Measurements from ENCODE around the gene UBE2D2. TPM values are rescaled to one million over a fixed set of nuclear protein-coding genes. Genes with fewer than 3 reads are reported as not detected.

Gene UBE2D2
- total and polyA plus RNA-seq, 7 donors = 61.5 to 177 (median 93.0) TPM

DNA sequence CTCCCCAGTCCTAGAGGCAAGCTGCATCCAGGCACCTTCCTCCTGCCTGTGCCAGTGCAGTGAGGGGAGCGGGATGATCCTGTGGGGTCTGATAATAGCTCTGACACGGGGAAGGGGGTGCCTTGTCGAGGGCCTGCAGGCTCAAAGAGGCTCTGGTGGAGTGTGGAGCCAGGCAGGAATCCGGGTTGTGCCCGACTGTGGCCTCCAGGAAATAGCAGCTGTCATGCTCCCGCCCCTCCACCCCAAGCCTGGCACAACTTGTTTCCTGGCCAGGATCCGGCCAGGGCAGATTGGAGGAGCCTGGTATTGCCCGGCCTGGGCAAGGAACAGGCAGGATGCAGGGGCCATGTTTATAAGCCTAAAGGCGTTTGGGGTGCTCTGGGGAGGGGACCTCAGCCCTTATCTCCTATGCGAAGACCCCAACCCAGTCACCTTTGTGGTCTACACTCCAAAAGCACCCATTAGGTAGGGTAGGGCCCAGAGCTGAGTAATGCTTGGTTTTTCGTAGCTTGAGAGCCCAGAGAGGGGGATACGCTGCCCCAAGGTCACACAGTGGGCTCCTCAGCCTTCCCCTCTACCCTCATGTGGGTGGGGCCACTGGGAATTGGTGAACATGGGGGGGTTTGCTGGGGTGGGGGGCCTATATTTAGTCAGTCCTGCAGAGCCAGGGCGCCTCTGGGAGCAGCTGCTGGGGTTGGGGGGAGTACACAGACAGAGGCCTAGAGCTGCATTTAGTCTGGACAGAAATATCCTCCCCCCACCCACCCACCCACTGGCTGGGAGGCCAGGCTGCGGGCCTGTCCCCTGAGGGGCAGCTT is 99.2 kb downstream of the UBE2D2 start:
- H3K27me3 ChIP-seq = no peaks in the 10 kb centered on the region
- intact Hi-C loops (cut with DNase I) = no loop called here
- TF ChIP-seq EP300 (IDR thresholded peaks at IDR 0.05) (peak in 1 of 4 donors; percentile 20), POLR2AphosphoS5 (IDR thresholded peaks at IDR 0.05) (peak; percentile 27 to 73 (median 72)), POLR2A (IDR thresholded peaks at IDR 0.05) (peak in 1 of 2 donors; percentile 27)
- TF ChIP-seq, protein P1, sequence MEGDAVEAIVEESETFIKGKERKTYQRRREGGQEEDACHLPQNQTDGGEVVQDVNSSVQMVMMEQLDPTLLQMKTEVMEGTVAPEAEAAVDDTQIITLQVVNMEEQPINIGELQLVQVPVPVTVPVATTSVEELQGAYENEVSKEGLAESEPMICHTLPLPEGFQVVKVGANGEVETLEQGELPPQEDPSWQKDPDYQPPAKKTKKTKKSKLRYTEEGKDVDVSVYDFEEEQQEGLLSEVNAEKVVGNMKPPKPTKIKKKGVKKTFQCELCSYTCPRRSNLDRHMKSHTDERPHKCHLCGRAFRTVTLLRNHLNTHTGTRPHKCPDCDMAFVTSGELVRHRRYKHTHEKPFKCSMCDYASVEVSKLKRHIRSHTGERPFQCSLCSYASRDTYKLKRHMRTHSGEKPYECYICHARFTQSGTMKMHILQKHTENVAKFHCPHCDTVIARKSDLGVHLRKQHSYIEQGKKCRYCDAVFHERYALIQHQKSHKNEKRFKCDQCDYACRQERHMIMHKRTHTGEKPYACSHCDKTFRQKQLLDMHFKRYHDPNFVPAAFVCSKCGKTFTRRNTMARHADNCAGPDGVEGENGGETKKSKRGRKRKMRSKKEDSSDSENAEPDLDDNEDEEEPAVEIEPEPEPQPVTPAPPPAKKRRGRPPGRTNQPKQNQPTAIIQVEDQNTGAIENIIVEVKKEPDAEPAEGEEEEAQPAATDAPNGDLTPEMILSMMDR (IDR thresholded peaks at IDR 0.05) = no peak
- peak; percentile 92 for DNase-seq
- no peaks in the 10 kb centered on the region for H3K36me3 ChIP-seq
- no peaks in the 10 kb centered on the region for H3K9me3 ChIP-seq
- 32 to 40% methylated on average over 14 of the region's 14 CpGs for WGBS, 2 donors
- H3K4me3 ChIP-seq = peak overlapping the region; percentile 1 to 29 (median 22)
- peak overlapping the region; percentile 92 to 95 (median 94) for H3K27ac ChIP-seq
- H3K4me1 ChIP-seq = peaks cover 0 to 80% (median 75%) of the 10 kb centered on the region in 4 donors

DNA sequence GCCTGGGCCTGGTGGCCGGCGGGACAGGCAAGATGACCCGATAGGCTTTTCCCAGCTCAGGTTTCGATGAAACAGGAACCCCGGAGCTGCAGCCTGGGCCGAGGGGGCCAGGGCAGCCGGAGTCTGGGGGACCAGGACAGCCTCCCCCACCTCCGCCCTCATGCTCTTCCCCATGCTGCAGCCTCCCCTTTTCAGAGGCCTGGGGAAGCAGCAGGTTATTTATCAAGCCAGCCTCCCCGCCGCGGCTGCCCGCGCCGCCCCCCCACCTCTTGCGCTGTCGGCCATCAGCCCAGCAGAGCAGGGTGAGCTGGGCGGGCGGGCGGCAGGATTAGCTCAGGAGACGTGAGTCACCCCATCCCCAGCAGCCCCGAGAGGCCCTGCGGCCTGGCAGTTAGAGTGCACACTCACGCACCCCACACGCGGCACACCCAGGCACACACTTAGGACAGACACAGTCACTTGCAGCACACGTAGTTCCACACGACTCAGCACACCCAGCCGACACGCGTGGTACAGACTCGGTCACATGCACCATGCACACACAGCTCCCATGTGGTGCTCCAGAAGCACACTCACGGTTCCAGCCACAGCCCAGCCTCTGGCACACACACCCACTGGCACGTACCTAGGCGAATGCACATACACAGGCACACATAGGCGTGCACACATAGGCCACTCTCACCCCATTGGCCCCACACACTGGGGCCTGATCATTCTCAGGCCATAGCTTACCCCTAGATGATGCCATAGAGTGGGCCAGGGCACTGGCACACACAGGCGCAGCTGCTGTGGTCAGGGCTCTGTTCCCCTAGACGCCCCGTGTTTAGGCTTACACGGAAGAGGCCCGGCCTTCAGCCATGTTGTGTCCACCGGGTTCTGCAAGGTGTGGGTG is 100.0 kb downstream of the UBE2D2 start:
- 47 to 79% methylated on average over 41 of the region's 41 CpGs for WGBS, 2 donors
- DNase-seq = peak; percentile 97
- no peak for TF ChIP-seq POLR2A (IDR thresholded peaks at IDR 0.05)
- TF ChIP-seq EP300 (IDR thresholded peaks at IDR 0.05) = peak in 1 of 4 donors; percentile 70
- peak; percentile 47 to 91 (median 62) for TF ChIP-seq POLR2AphosphoS5 (IDR thresholded peaks at IDR 0.05)
- Histone ChIP-seq H3K9me3 (no peaks in the 10 kb centered on the region), H3K27ac (peak overlapping the region; percentile 92 to 95 (median 94)), H3K36me3 (no peaks in the 10 kb centered on the region), H3K4me1 (peaks cover 0 to 77% (median 68%) of the 10 kb centered on the region in 4 donors), H3K27me3 (no peaks in the 10 kb centered on the region), H3K4me3 (peak overlapping the region in 3 of 4 donors; percentile 16 to 28 (median 28))
- intact Hi-C loops (cut with DNase I) = no loop called here

DNA sequence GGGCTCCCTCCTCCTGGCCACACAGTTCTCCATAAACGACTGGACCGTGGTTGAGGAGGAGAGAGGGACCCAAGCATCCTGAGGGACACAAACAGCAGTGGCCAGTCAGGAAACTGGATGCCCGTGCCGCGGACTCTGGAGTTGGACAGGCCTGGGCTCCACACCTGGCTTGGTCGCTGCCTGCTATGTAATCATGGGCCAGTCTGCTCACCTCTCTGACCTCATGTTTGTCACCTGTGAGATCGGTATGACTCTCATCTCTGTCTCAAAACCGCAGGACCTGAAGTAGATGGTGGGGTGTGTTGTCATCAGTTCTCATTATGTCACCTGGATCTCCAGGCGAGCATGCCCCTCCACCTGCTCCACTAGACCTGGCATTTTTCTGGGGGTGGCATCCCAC is 101.5 kb downstream of the UBE2D2 start:
- H3K27me3 ChIP-seq = no peaks in the 10 kb centered on the region
- WGBS, 2 donors = 79 to 86% methylated on average over 9 of the region's 9 CpGs
- TF ChIP-seq POLR2A (IDR thresholded peaks at IDR 0.05) (no peak), EP300 (IDR thresholded peaks at IDR 0.05) (no peak), POLR2AphosphoS5 (IDR thresholded peaks at IDR 0.05) (no peak)
- TF ChIP-seq, protein P1 (IDR thresholded peaks at IDR 0.05) = no peak
- H3K9me3 ChIP-seq = no peaks in the 10 kb centered on the region
- no peaks in the 10 kb centered on the region for H3K36me3 ChIP-seq
- DNase-seq = no peak
- peak overlapping the region; percentile 92 to 95 (median 94) for H3K27ac ChIP-seq
- peaks cover 0 to 74% (median 66%) of the 10 kb centered on the region in 4 donors for H3K4me1 ChIP-seq
- no peak overlapping the region for H3K4me3 ChIP-seq
- intact Hi-C loops (cut with DNase I) = no loop called here

DNA sequence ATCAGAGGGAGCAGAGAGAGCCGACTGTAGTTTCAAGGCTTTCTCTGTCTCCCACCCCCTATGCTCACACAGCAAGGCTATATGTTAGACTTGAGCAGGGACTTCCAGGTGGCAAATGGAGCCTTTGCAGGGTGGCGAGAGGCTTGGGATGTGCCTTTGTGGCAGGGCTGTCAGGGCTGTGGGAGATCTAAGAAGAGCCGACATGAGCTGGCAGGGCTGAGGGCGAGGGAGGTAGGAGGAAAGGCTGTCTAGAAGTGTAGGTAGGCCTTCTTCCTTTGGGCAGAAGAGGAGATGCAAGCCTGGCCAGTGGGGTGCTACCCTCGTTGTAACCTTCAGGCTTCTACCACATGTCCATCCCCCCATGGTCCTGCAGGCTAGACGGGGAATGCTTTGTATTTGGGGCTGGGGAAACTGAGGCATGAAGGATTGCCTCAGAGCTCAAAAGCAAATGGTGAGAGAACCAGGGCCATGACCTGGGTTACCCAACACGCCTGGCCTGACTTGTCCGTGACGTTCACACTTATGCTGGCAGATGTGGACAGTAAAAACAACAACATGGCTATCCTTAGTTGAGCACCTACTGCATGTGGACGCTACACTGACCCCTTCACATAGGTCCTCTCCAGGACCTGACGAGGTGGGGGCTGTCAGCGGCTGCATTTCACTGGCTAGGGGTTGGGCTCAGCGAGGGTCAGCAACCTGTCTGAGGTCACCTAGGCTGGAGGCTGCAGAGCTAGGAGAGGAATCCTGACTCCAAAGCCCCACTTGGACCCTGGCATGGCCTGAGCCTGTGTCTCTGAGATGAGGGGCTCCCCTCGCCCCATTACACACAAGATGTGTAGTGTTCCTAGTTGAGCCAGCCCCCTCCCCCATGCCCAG is 102.3 kb downstream of the UBE2D2 start:
- TF ChIP-seq POLR2A (IDR thresholded peaks at IDR 0.05) (no peak), POLR2AphosphoS5 (IDR thresholded peaks at IDR 0.05) (no peak), EP300 (IDR thresholded peaks at IDR 0.05) (no peak)
- TF ChIP-seq, protein P1 (IDR thresholded peaks at IDR 0.05) = no peak
- H3K4me1 ChIP-seq = peaks cover 0 to 74% (median 65%) of the 10 kb centered on the region in 4 donors
- H3K36me3 ChIP-seq = no peaks in the 10 kb centered on the region

More for the DNA sequence above, 102.3 kb downstream of the UBE2D2 start:
- H3K27me3 ChIP-seq = no peaks in the 10 kb centered on the region
- H3K4me3 ChIP-seq = no peak overlapping the region
- peak overlapping the region; percentile 21 to 95 (median 94) for H3K27ac ChIP-seq
- WGBS, 2 donors = 86 to 92% methylated on average over 14 of the region's 14 CpGs
- H3K9me3 ChIP-seq = no peaks in the 10 kb centered on the region
- intact Hi-C loops (cut with DNase I) = no loop called here
- no peak for DNase-seq
